HEK293 (cell line): Measurements from ENCODE around the gene SAMD4B.
A peak's percentile ranks its signal among the peaks of the same experiment; 100 is the strongest.

ENCODE experiments used
- CTCF ChIA-PET: fragments of 350-600 bp; formaldehyde crosslinking; extraction: SDS; loops from one replicate; lab custom pipeline; 2021; ENCODE audit warnings: antibody characterized with exemption; lab: Yijun Ruan, JAX
- POLR2A ChIA-PET: fragments of 300-600 bp; formaldehyde crosslinking; extraction: SDS; loops from one replicate; lab custom pipeline; 2020; ENCODE audit warnings: antibody characterized with exemption, inconsistent platforms; lab: Yijun Ruan, JAX
- H3K27ac ChIP-seq: fragments of 200-500 bp; sonication (Bioruptor generic); 2 replicates; pipeline ENCODE4 v1.5.1; 2014; ENCODE audit warnings: low read depth, low read length, control low read depth, inconsistent platforms; ENCODE audit errors: extremely low read depth
- H3K36me3 ChIP-seq, 2 experiments: fragments of 200-500 bp in 1 of 2; sonication (Bioruptor generic) in 1 of 2; 1 replicate in 1 of 2; 2 replicates in 1 of 2; pipeline ENCODE4 v1.5.1; 2014 to 2017; ENCODE audit warnings: inconsistent platforms in 2 of 2, low read length in 2 of 2; ENCODE audit not compliant: control insufficient read depth in 2 of 2, insufficient read depth in 1 of 2
- H3K4me1 ChIP-seq: fragments of 200-500 bp; sonication (Bioruptor generic); 2 replicates; pipeline ENCODE4 v1.5.1; 2014; ENCODE audit warnings: mild to moderate bottlenecking, low read length, inconsistent platforms; ENCODE audit not compliant: control insufficient read depth, insufficient read depth
- H3K4me3 ChIP-seq: 2 replicates; pipeline ENCODE4 v1.5.1; 2011; ENCODE audit warnings: low read depth, mild to moderate bottlenecking, control low read depth, low read length, moderate library complexity
- H3K9me3 ChIP-seq: fragments of 200-500 bp; sonication (Bioruptor generic); 2 replicates; pipeline ENCODE4 v1.5.1; 2014; ENCODE audit warnings: low read depth, low read length, inconsistent platforms; ENCODE audit not compliant: control insufficient read depth, insufficient read depth
- GLIS1 ChIP-seq: fragments of 450-650 bp; formaldehyde crosslinking; IDR thresholded peaks from 2 replicates; pipeline ENCODE4 v1.5.1; 2016; ENCODE audit warnings: missing biosample characterization, missing genetic modification characterization
- HOXC10 ChIP-seq: sonication (generic); formaldehyde crosslinking; IDR thresholded peaks from 2 replicates; pipeline ENCODE4 v1.8.1; 2023; ENCODE audit warnings: mild to moderate bottlenecking, missing genetic modification reagents
- ZNF121 ChIP-seq: fragments of 450-650 bp; formaldehyde crosslinking; IDR thresholded peaks from 2 replicates; pipeline ENCODE4 v1.5.1; 2016; ENCODE audit warnings: missing biosample characterization, missing genetic modification characterization
- ZNF133 ChIP-seq: fragments of 450-650 bp; formaldehyde crosslinking; IDR thresholded peaks from 2 replicates; pipeline ENCODE4 v1.5.1; 2016; ENCODE audit warnings: missing biosample characterization, missing genetic modification characterization
- ZNF19 ChIP-seq: fragments of 450-650 bp; formaldehyde crosslinking; IDR thresholded peaks from 2 replicates; pipeline ENCODE4; 2016; ENCODE audit warnings: missing biosample characterization, missing genetic modification characterization, low read depth
- ZNF202 ChIP-seq: fragments of 450-650 bp; formaldehyde crosslinking; IDR thresholded peaks from 2 replicates; pipeline ENCODE4 v1.5.1; 2016; ENCODE audit warnings: missing biosample characterization, missing genetic modification characterization, borderline replicate concordance
- ZNF239 ChIP-seq: fragments of 450-650 bp; formaldehyde crosslinking; IDR thresholded peaks from 2 replicates; pipeline ENCODE4 v1.5.1; 2016; ENCODE audit warnings: missing biosample characterization, missing genetic modification characterization
- ZNF48 ChIP-seq: fragments of 450-650 bp; formaldehyde crosslinking; IDR thresholded peaks from 2 replicates; pipeline ENCODE4 v1.5.1; 2016; ENCODE audit warnings: missing biosample characterization, missing genetic modification characterization
- ZNF621 ChIP-seq: fragments of 450-650 bp; formaldehyde crosslinking; IDR thresholded peaks from 2 replicates; pipeline ENCODE4 v1.5.1; 2017; ENCODE audit warnings: missing biosample characterization, missing genetic modification characterization
- ZNF664 ChIP-seq: fragments of 450-650 bp; formaldehyde crosslinking; IDR thresholded peaks from 2 replicates; pipeline ENCODE4 v1.5.1; 2016; ENCODE audit warnings: missing biosample characterization, missing genetic modification characterization
- TF ChIP-seq, protein P1 (sequence below): fragments of 450-650 bp; formaldehyde crosslinking; IDR thresholded peaks from 2 replicates; pipeline ENCODE4 v1.5.1; 2016; ENCODE audit warnings: missing biosample characterization, missing genetic modification characterization
- TF ChIP-seq, protein P2 (sequence below): fragments of 450-650 bp; formaldehyde crosslinking; IDR thresholded peaks from 2 replicates; pipeline ENCODE4 v1.5.1; 2016; ENCODE audit warnings: missing biosample characterization, missing genetic modification characterization, low read depth
- TF ChIP-seq, protein P3 (sequence below): fragments of 450-650 bp; formaldehyde crosslinking; IDR thresholded peaks from 2 replicates; pipeline ENCODE4 v1.5.1; 2016; ENCODE audit warnings: missing biosample characterization, missing genetic modification characterization
- TF ChIP-seq, protein P4 (sequence below): fragments of 450-650 bp; IDR thresholded peaks from 2 replicates; pipeline ENCODE4 v1.5.1; 2018; ENCODE audit warnings: missing biosample characterization, missing genetic modification characterization

The SAMD4B gene

DNA sequence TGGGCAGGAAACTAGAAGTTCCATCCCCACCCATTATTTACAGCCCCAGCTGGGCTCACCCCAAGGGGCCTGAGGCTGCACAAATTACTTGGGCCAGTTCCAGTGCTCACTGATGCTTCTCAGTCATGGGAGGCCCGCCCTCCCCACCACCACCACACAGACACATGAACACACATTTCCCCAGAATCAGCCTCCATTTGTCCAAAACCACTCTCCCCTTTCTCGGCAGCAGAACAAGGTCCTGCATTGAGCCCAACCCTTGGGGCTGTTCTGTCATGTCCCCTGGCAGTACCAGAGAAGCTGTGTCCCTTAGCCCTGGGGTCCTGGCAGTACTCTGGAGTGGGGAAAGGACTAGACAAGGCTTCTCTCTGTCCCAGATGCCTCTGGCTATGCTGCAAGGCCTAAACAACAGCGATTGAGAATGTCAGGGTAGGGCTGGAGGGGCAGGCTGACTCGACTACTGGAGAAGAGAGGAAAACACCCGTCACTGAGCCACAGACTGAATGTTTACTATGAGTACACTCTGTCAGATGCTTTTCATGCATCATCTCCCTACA, 21.8 kb downstream of the SAMD4B start (continued):
- TF ChIP-seq, protein P1, sequence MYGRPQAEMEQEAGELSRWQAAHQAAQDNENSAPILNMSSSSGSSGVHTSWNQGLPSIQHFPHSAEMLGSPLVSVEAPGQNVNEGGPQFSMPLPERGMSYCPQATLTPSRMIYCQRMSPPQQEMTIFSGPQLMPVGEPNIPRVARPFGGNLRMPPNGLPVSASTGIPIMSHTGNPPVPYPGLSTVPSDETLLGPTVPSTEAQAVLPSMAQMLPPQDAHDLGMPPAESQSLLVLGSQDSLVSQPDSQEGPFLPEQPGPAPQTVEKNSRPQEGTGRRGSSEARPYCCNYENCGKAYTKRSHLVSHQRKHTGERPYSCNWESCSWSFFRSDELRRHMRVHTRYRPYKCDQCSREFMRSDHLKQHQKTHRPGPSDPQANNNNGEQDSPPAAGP (tag by site-specific recombination) = no peak
- TF ChIP-seq ZNF133 (tag by site-specific recombination) (no peak), ZNF621 (tag by site-specific recombination) (no peak), GLIS1 (tag by site-specific recombination) (peak; percentile 73), ZNF48 (tag by site-specific recombination) (no peak), HOXC10 (CRISPR knock-in tag) (no peak), ZNF239 (tag by site-specific recombination) (no peak)
- TF ChIP-seq, protein P2, sequence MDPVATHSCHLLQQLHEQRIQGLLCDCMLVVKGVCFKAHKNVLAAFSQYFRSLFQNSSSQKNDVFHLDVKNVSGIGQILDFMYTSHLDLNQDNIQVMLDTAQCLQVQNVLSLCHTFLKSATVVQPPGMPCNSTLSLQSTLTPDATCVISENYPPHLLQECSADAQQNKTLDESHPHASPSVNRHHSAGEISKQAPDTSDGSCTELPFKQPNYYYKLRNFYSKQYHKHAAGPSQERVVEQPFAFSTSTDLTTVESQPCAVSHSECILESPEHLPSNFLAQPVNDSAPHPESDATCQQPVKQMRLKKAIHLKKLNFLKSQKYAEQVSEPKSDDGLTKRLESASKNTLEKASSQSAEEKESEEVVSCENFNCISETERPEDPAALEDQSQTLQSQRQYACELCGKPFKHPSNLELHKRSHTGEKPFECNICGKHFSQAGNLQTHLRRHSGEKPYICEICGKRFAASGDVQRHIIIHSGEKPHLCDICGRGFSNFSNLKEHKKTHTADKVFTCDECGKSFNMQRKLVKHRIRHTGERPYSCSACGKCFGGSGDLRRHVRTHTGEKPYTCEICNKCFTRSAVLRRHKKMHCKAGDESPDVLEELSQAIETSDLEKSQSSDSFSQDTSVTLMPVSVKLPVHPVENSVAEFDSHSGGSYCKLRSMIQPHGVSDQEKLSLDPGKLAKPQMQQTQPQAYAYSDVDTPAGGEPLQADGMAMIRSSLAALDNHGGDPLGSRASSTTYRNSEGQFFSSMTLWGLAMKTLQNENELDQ (tag by site-specific recombination) = no peak
- TF ChIP-seq, protein P3, sequence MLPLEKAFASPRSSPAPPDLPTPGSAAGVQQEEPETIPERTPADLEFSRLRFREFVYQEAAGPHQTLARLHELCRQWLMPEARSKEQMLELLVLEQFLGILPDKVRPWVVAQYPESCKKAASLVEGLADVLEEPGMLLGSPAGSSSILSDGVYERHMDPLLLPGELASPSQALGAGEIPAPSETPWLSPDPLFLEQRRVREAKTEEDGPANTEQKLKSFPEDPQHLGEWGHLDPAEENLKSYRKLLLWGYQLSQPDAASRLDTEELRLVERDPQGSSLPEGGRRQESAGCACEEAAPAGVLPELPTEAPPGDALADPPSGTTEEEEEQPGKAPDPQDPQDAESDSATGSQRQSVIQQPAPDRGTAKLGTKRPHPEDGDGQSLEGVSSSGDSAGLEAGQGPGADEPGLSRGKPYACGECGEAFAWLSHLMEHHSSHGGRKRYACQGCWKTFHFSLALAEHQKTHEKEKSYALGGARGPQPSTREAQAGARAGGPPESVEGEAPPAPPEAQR (tag by site-specific recombination) = no peak

DNA sequence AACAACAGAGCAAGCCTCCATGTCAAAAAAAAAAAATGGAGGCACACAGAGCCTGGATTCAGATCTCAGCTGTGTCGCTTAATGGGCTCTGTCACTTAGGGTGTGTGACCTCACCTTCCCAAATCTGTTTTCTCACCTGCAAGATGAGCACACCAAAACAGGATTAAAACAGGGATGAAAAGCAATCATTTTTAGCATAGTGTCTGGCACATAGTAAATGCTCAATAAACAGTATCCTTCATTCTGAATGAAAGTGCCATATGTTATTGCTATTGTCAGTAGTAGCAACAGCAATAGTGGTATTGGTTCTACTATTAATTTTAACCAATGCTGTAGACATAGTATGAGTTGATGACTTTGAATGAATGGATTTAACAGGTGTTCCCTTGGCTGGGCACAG, 23.3 kb downstream of the SAMD4B start:
- H3K9me3 ChIP-seq = no peaks in the 10 kb centered on the region
- H3K27ac ChIP-seq = no peak overlapping the region
- CTCF ChIA-PET = interaction anchor here (0.6 to 1.2 kb wide), 3 partner anchors 12 to 32 kb away, joined by 3 to 4 read pairs (median 3); no protein-coding TSS in a partner anchor
- H3K4me3 ChIP-seq = no peak overlapping the region
- POLR2A ChIA-PET = interaction anchor here (2.1 kb wide), 1 partner anchor 17 kb away, joined by 6 read pairs; no protein-coding TSS in a partner anchor
- H3K4me1 ChIP-seq = no peaks in the 10 kb centered on the region; the same call in 1 of the 2 replicates
- peaks cover 84 to 94% of the 10 kb centered on the region in 2 experiments for H3K36me3 ChIP-seq
- TF ChIP-seq, protein P4, sequence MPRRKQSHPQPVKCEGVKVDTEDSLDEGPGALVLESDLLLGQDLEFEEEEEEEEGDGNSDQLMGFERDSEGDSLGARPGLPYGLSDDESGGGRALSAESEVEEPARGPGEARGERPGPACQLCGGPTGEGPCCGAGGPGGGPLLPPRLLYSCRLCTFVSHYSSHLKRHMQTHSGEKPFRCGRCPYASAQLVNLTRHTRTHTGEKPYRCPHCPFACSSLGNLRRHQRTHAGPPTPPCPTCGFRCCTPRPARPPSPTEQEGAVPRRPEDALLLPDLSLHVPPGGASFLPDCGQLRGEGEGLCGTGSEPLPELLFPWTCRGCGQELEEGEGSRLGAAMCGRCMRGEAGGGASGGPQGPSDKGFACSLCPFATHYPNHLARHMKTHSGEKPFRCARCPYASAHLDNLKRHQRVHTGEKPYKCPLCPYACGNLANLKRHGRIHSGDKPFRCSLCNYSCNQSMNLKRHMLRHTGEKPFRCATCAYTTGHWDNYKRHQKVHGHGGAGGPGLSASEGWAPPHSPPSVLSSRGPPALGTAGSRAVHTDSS (tag by site-specific recombination) = no peak
- TF ChIP-seq ZNF202 (tag by site-specific recombination) = no peak
- TF ChIP-seq, protein P2 (tag by site-specific recombination) = no peak
- TF ChIP-seq ZNF664 (tag by site-specific recombination) = peak; percentile 99

DNA sequence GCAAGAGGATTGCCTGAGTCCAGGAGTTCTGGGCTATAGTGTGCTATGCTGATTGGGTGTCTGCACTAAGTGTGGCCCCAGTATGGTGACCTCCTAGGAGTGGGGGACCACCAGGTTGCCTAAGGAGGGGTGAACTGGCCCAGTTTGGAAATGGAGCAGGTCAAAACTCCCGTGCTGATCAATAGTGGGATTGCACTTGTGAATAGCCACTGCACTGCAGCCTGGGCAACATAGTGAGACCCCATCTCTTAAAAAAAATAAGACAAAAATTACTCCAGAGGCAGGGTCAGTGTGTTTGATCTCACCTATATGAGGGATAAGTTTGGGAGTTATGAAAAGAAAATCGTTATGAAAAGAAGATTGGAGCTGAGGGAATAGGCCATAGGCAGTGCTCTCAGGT, 27.0 kb downstream of the SAMD4B start:
- peaks cover 85 to 97% of the 10 kb centered on the region in 2 experiments for H3K36me3 ChIP-seq
- H3K4me1 ChIP-seq = no peaks in the 10 kb centered on the region; the same call in 1 of the 2 replicates
- no peaks in the 10 kb centered on the region for H3K9me3 ChIP-seq
- no peak overlapping the region for H3K4me3 ChIP-seq
- ChIA-PET POLR2A (interaction anchor here (1.0 kb wide), 1 partner anchor 22 kb away, joined by 5 read pairs; the partner anchor contains the start of genes MED29 and PAF1), CTCF (interaction anchor here (0.6 to 1.4 kb wide), 9 partner anchors 13 to 1201 kb away, joined by 3 to 4 read pairs (median 3); partner anchors contain the start of gene SAMD4B)
- no peak overlapping the region for H3K27ac ChIP-seq
- TF ChIP-seq ZNF121 (tag by site-specific recombination) (peak; percentile 99), ZNF19 (tag by site-specific recombination) (no peak)
